GM18867 (cell line): Measurements from ENCODE around the gene MPDU1.

Source experiments
- ATAC-seq: cut with Tn5 transposase; IDR thresholded peaks from one replicate; pipeline ENCODE4 v1.9.1; 2021; ENCODE audit warnings: mild to moderate bottlenecking, moderate library complexity; ENCODE audit not compliant: unreplicated experiment

The MPDU1 gene

DNA sequence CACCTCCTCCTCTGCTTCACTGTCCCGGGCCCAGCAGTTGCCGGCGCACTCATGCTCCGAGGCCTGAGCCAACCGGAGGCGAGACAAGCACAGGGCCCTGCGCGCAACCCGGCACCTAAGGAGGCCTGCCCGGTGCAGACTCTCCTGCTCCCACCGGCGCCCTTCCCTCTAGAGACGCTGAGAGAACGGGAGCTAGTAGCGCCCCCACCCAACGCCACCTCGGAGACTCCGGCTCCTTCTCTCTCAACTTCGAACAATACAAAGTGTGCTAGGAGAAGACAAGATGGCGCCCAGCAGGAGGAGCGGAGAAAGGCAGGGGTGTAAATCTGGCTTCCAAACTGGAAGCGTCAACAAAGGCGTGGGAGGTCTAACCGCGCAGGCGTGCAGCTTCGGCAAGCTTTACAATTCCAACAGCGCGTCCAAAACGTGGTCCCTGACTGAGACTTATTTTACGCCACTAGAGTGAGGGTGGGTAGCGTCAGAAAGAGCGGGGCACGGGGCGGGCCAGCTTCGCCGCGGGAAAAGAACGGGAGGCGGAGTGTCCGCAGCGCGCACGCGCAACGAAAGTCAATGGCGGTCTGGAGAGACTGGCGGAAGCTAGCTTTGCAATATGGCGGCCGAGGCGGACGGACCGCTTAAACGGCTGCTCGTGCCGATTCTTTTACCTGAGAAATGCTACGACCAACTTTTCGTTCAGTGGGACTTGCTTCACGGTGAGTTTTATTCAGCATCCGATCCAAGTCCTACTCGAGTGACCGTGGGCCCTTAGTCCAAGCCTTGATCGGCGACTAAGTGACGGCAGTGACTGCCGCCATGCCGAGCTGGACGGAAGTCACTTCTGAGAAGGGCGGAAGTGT is at the start of gene MPDU1:
Gene MPDU1 (plus strand): TSS at position 600 of the 857 bp plus-strand sequence. CDS start 11 bp downstream, at position 611.
- ATAC-seq, result peak; percentile 65

DNA sequence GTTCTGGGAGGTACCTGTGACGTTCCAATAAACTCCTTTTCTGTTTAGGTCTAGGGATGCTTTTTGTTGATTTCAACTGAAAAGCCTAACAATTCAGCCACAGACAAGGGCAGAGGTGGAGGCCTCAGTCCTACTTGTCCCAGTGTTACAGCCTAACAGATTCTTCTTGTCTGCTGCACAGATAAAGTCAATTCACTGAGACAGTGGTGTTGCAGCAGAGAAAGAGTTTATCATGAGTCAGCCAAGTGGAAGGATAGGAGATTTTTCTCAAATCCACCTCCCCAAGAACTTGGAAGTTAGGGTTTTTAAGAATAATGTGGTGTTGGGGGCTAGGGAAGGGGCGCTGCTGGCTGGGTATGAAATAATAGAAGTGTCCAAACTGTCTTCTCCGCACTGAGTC is 45.6 kb upstream of the MPDU1 start:
- ATAC-seq, result no peak

DNA sequence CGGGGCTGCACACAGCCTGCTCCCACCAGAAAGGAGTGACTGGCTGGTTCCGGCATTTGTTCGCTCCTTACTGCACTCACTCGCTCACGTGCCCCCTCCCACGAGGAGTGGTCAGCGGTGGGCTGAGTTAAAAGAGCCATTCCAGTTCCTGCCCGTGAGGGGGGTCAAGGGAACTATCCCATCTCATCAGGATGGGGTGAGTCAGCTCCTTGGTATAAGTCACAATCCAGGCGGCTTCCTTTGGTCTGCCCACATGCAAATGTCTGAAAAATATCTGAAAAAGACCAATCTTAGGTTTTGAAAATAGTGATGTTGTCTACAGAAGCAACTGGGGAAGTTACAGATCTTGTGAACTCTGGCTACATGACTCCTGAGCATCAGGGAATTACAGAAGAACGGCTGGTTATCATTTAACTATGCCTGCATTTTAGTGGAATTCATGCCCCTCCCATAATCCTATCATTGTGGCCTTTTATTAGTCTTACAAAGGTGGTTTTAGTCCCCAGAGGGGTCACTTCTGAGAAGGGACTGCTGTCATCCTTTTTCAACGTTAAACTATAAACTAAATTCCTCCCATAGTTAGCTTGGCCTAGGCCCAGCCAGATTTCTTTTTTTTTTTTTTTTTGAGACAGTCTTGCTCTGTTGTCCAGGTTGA is 44.6 kb upstream of the MPDU1 start:
- no peak for ATAC-seq

DNA sequence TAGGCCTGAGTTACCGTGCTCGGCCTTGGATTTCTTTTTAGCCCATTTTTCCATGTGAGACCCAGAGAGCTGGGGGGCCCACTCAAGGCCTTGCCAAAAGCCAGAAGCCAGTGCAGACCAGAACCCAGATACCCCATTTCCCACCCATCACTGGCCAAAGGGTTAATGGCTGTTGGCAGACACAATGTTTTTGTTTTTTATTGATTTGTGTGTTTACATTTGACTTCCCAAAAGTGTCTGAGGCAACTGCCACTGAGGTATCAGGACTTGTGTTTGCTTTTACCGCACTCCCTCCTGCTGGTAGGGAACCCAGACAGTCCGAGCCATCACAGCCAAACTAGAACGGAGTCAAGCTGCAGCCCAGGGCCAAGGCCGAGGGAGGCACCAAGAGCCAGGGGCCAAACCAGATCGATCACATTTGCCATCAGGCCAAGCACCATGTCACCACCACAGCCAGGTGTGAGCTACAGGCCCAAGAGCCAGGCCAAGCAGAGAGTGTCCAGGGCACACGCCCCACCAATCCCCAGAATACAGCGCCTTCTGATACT is 42.5 kb upstream of the MPDU1 start:
- ATAC-seq, result no peak

DNA sequence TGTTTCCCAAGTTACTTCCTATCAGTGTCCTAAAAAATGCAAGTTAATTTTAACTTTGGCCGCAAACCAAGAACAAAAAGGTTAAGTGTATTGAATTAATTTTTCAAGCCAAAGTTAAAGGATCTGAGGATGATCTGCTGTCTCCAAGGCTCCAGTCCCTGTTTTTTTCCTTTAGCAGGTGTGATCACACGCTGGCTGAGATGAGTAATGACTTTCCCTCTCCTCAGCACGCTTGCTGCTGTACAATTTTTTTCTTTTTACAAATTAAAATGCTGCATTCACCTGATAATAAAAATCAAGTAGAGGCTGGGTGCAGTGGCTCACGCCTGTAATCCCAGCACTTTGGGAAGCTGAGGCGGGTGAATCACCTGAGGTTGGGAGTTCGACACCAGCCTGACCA is 38.7 kb upstream of the MPDU1 start:
- ATAC-seq, result no peak

DNA sequence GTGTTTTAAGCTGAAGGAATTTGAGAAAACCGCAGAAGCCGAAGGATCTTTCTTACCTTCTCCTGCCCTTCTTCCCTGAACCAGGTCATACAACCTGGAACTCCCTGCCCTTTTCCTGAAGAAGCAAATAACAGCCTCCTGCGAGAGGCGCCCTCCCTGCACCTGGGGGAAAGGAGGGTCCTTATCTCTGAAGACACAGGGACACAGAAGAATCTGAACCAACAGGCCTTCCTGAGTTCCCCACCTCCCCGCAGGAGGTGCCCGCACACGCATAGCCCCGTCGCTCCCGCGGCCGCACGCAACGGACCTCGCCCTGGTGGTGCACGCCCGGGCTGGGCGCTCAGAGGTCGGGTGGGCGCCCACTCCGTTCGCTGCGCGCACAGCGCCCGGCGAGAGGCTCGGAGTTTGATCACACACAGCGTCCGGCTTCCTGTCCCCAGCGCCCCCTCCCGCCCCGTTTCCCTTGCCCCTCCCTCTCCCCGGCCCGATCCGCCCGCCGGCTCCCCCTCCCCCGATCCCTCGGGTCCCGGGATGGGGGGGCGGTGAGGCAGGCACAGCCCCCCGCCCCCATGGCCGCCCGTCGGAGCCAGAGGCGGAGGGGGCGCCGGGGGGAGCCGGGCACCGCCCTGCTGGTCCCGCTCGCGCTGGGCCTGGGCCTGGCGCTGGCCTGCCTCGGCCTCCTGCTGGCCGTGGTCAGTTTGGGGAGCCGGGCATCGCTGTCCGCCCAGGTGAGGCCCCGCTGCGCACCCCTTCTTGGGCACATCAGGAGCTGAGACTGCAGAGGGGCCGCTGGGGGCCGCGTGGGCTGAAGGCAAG is 34.9 kb upstream of the MPDU1 start, which contains the start of gene TNFSF12:
Gene TNFSF12 (plus strand): TSS at position 474 of the 816 bp plus-strand sequence. CDS start 96 bp downstream, at position 570.
- no peak for ATAC-seq

DNA sequence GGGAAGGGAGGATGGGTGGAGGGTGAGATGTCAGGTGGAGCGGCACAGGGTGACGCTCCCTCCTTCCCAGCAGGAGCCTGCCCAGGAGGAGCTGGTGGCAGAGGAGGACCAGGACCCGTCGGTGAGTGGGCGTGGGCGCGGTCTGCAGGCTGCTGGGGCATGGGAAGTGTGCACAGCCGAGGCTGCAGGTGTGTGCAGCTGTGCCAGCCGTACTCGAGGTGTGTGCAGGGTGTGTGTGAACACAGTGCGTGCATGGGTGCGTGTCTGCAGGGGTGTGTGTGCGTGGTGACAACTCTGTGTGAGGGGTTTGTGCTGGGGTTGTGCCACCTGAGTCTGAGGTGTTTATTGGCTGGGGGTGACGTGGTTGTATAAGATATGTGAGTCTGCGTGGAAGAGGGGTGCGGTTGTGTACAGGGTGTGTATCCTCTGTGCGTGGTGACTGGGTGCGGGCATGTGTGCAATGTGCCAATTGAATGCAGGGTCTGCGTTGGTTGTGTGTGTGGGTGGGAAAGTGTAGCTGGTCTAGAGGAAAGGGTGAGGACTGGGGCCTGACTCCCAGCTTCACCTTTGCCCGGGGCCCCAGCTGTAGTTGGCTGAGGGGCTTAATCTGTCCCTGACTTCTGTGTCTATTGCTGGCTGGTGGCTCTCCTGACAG is 34.1 kb upstream of the MPDU1 start:
- no peak for ATAC-seq

DNA sequence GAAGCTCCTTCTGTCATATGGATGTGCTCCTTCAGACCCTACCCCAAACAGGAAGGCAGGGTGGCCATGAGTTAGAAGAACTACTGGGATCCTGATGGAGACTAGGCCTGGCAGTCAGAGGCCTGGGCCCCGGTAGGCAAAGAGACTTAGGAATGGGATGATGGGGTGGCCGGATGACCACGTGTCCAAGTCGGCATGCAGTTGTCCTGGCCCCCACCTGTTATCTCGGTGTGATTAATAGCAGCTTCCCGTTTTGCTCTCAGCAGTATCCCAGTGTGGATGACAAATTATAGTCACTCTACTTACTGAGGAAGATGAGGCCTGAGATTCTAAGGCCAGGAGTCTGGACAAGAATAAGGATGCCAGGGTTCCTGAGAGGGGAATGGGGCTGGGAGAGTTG is 33.3 kb upstream of the MPDU1 start:
- ATAC-seq, result no peak

DNA sequence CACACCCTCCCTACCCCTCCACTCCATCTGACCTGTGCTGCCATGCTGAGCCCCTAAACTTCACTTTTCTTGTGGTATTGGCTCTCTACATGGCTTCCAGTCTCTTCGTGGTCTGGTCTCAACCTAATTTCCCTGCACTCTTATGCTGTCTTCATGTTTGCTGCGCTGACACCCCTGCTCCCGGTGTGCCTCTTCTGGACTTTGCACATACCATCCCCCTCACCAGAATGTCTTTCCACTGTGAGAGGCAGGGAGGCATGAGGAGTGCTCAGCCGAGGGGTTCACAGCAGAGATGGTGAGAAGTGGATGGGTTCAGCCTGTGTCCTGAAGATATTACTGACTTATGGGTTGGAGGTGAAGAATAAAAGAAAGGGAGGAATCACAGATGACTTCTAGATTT is 32.3 kb upstream of the MPDU1 start:
- ATAC-seq, result no peak

DNA sequence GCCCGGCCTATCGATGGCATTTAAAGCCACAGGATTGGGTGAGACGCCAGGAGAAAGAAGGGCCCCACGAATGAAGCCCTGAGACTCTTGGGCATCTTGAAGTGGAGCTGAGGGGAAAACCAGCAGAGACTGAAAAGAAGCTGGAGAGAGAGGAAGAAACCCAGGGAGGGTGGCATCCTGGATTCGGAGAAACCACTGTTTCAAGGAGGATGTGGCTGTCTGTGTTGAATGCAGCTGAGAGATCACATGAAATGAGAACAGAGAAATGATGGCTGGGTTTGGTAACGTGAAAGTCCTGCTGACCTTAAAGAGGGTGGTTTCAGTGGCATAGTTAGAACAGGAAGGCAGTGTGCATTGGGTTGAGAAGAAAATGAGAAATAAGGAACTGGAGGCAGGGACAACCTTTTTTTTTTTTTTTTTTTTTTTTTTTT is 31.0 kb upstream of the MPDU1 start:
- peak; percentile 66 for ATAC-seq

DNA sequence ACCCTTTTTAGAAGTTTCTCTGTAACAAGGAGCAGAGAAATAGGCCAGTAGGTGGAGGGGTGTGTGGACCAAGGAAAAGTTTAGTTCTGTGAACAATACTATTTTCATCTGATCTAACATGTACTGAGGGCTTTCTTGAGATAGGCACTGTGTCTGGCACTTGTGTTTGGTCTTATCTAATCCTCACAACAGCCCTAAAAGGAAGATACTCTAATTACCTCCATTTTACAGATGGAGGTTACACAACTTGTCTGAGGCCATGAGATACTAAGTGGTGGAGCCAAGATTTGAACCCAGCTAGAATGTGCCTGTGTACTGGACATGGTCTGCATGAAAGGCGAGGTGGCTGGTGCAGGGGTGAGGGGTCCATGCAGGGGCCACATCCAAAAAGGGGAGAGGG is 30.3 kb upstream of the MPDU1 start:
- no peak for ATAC-seq

DNA sequence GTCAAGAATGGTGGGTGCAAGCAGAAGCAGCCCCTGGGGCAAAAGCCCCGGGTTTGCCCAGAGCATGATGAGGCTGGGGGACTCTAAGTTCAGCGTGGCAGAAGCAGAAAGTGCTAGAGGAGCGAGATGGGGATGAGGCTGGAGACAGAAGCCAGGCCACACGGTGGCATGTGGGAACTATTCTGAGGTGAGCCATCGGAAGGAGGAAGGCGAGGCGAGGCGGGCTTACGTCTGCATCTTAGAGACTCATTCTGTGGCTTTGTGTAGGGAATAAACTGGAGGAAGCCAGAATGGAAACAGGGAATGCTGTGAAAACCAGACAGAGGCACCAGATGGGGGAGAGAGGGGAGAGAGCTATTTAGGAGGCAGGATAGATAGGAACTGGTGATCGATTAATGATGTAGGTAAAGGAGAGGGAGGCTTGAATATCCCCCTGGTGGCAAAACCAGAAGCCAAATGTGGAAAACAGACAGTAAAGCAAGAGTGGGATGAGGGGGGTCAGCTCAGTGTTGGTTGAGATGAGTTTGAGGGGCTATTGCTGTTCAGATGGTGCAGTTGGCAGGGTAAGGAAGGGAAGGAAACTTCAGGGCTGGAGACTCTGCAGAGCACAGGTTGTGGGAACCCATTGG is 28.2 kb upstream of the MPDU1 start:
- no peak for ATAC-seq

DNA sequence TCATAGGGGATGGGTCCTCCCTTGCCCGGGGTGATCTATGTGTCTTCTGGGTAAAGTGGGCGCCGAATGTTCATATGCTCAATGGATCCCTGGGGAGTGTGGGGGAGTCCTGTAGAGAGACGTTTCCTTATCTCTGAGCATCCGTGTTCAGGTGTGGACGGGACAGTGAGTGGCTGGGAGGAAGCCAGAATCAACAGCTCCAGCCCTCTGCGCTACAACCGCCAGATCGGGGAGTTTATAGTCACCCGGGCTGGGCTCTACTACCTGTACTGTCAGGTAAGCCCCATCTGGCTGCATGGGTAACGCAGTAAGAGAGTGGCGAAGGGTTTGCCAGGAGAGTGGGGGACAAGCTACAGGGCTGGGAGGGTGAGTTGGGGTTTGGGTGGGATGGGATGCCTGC is 27.0 kb upstream of the MPDU1 start:
- no peak for ATAC-seq

DNA sequence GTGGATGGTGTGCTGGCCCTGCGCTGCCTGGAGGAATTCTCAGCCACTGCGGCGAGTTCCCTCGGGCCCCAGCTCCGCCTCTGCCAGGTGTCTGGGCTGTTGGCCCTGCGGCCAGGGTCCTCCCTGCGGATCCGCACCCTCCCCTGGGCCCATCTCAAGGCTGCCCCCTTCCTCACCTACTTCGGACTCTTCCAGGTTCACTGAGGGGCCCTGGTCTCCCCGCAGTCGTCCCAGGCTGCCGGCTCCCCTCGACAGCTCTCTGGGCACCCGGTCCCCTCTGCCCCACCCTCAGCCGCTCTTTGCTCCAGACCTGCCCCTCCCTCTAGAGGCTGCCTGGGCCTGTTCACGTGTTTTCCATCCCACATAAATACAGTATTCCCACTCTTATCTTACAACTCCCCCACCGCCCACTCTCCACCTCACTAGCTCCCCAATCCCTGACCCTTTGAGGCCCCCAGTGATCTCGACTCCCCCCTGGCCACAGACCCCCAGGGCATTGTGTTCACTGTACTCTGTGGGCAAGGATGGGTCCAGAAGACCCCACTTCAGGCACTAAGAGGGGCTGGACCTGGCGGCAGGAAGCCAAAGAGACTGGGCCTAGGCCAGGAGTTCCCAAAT is 26.4 kb upstream of the MPDU1 start:
- no peak for ATAC-seq

DNA sequence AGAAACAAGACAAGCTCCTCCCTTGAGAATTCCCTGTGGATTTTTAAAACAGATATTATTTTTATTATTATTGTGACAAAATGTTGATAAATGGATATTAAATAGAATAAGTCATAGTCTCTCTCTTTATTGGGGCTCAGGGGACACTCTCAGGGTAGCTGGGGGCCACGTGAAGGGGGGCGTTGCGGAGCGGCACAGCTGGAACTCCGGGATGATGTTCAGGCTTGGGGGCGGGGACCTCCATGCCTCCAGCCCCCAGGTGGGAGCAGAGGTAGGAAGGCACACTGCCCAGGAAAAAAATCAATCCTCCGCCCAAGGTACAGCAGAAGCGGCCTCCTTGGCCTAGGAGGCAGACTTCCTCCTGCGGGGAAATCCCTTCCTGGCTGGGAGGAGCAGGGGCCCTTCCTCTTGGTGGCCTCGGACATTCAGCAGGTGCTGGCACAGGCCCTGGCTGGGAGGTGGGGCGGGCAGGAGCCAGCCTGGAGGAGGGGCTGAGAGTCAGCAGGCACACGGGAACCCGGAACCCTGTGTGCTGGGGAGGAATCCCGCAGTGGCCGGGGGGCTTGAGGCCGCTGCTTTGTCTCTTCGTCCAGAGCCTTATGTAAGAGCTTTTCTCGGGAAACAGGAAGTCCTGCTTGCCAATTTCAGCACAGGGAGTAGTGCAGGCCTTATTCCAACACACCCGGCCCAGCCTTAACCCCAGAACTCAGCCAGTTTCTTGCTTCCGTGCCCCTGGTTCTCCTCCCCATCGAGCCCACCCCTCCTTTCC is 25.7 kb upstream of the MPDU1 start:
- ATAC-seq, result no peak

DNA sequence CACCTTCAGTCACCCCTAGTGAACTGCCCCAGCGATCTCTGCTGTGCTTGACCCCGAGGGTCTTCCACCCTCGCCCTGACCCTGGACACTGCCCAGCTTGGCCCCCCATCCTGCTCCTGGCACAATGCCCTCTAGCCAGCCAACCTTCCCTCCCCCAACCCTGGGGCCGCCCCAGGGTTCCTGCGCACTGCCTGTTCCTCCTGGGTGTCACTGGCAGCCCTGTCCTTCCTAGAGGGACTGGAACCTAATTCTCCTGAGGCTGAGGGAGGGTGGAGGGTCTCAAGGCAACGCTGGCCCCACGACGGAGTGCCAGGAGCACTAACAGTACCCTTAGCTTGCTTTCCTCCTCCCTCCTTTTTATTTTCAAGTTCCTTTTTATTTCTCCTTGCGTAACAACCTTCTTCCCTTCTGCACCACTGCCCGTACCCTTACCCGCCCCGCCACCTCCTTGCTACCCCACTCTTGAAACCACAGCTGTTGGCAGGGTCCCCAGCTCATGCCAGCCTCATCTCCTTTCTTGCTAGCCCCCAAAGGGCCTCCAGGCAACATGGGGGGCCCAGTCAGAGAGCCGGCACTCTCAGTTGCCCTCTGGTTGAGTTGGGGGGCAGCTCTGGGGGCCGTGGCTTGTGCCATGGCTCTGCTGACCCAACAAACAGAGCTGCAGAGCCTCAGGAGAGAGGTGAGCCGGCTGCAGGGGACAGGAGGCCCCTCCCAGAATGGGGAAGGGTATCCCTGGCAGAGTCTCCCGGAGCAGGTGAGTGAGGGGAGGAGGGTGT is 24.9 kb upstream of the MPDU1 start, which contains the start of gene TNFSF13:
Gene TNFSF13 (plus strand): TSS at position 207 of the 776 bp plus-strand sequence. CDS start 290 bp downstream, at position 497.
- ATAC-seq, result no peak

DNA sequence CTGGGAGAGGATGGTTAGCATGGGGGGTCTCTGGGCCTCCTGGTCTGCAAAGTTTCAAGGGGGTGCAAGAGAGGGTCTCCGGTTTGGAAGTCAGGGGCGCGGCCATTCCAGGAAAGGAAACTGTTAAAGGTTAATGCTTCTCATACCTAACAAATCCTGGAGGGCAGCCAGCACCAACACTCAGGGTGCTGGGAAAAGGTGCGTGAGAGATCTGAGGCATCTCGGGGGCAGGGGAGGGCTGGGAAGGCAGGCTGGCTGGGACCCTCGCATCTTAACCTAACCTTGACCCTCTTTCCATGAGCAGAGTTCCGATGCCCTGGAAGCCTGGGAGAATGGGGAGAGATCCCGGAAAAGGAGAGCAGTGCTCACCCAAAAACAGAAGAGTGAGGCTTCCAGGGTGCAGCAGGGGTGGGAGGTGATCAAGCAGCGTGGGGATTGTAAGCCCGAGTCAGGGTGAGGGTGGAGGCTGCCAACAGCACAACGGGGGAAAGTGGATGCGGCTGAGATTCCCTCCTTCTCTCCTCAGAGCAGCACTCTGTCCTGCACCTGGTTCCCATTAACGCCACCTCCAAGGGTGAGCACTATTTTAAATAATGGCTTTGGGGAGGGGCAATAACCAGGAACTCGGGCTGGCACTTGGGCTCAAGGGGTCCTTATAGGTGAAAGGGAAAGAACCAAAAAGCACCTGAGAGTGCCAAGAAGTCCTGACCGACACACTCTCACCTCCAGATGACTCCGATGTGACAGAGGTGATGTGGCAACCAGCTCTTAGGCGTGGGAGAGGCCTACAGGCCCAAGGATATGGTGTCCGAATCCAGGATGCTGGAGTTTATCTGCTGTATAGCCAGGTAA is 24.1 kb upstream of the MPDU1 start:
- ATAC-seq, result no peak
